Activated CD4-positive, alpha-beta T cell treated with anti-CD3 and anti-CD28 coated beads, Interleukin-2, amount 10 ng/mL, durations not matched to agents 7 days and 5 days (primary cell): Measurements from ENCODE around the gene ZNF644. TPM values are rescaled to one million over a fixed set of nuclear protein-coding genes. Genes with fewer than 3 reads are reported as not detected.
"Not testable (repeated sequence)": the region's sequence is repeated elsewhere in the genome, so short reads cannot be mapped to it uniquely, and the experiment has no call there.

Experiments used
- CTCF ChIA-PET: fragments of 350-600 bp; sonication (Branson Sonifier 250); formaldehyde crosslinking; loops from one replicate; lab custom pipeline; 2021; ENCODE audit warnings: antibody characterized with exemption; lab: Charles Lee
- POLR2A ChIA-PET: fragments of 350-600 bp; sonication (Branson Sonifier 250); formaldehyde crosslinking; loops from one replicate; lab custom pipeline; 2021; ENCODE audit warnings: antibody characterized with exemption; lab: Charles Lee
- DNase-seq: peaks from one replicate; pipeline ENCODE4 v3.0.0-alpha.2; 2020
- H3K27ac Mint-ChIP-seq: one replicate; pipeline ENCODE4 v1.8.0; 2021; ENCODE audit warnings: mild to moderate bottlenecking, moderate library complexity, mixed read lengths
- H3K27me3 Mint-ChIP-seq: one replicate; pipeline ENCODE4 v1.8.0; 2021; ENCODE audit warnings: mixed read lengths
- H3K36me3 Mint-ChIP-seq: one replicate; pipeline ENCODE4 v1.8.0; 2021; ENCODE audit warnings: low read depth, mixed read lengths
- H3K4me1 Mint-ChIP-seq: one replicate; pipeline ENCODE4 v1.8.0; 2021; ENCODE audit warnings: mixed read lengths
- H3K4me3 Mint-ChIP-seq: one replicate; pipeline ENCODE4 v1.8.0; 2021; ENCODE audit warnings: mild to moderate bottlenecking, moderate library complexity, mixed read lengths
- H3K9me3 Mint-ChIP-seq: one replicate; pipeline ENCODE4 v1.8.0; 2021; ENCODE audit warnings: mixed read lengths
- total RNA-seq, 2 experiments: library from RNA; stranded (reverse); gene quantifications; one replicate each; pipeline ENCODE4 v1.2.3, GENCODE V29; 2021

The ZNF644 gene
- total RNA-seq, 2 experiments from 2014 or later, result 51.6 to 53.9 TPM

DNA sequence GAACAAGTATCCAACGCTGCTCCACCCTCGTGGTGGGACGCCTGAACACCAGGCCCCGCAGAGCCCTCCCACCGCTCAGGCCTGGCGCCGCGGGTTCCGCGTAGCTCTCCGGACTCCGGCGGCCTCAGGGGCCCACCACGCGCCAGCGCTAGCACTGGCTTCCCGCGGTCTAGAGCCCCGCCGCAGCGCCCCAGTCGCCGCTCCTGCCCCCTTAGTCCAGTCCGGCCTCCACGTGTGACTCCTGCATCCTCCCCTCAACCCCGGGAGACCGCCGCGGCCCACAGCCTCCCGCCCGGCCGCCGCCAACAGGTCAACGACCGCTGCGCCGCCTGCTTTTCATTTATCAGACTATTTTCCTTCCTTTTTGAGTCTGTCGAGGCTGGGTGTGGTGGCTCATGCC is 128.2 kb downstream of the ZNF644 start:
- CTCF ChIA-PET, result not testable (repeated sequence)

DNA sequence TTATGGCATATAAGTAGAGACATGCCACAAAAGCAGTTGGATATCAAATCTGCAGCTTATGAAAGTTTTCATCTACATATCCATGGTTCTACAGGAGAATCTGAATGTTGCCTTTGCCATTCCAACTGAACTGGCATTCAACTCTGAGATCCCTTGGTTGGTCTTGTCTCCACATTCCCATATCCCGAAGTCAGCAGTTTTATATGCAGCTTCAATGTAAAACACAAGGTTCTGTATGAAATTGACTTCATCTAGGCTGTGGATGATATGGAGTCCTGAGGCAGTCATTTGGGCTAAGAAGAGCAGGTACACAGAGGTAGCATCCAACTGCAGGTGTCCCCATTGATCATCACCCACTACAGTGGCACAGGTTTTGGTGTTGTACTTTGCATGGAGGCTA is 129.0 kb downstream of the ZNF644 start:
- CTCF ChIA-PET, H3K4me1 Mint-ChIP-seq, DNase-seq, H3K27ac Mint-ChIP-seq, H3K4me3 Mint-ChIP-seq, H3K27me3 Mint-ChIP-seq, POLR2A ChIA-PET: not testable (repeated sequence)
- Mint-ChIP-seq H3K36me3 (peaks cover 10% of the 10 kb centered on the region), H3K9me3 (peaks cover 13% of the 10 kb centered on the region)

More for the DNA sequence above, 128.2 kb downstream of the ZNF644 start:
- H3K4me3 Mint-ChIP-seq, POLR2A ChIA-PET, H3K4me1 Mint-ChIP-seq, H3K27ac Mint-ChIP-seq, DNase-seq, H3K27me3 Mint-ChIP-seq: not testable (repeated sequence)
- Mint-ChIP-seq H3K9me3 (peaks cover 13% of the 10 kb centered on the region), H3K36me3 (peaks cover 14% of the 10 kb centered on the region)

DNA sequence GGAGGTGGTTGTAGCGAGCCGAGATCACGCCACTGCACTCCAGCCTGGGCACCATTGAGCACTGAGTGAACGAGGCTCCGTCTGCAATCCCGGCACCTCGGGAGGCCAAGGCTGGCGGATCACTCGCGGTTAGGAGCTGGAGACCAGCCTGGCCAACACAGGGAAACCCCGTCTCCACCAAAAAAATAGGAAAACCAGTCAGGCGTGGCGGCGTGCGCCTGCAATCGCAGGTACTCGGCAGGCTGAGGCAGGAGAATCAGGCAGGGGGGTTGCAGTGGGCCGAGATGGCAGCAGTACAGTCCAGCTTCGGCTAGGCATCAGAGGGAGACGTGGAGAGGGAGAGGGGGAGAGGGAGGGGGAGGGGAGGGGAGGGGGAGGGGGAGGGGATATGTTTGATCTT is 129.6 kb downstream of the ZNF644 start:
- peaks cover 13% of the 10 kb centered on the region for H3K9me3 Mint-ChIP-seq
- H3K4me1 Mint-ChIP-seq, DNase-seq, CTCF ChIA-PET, H3K27ac Mint-ChIP-seq, POLR2A ChIA-PET, H3K27me3 Mint-ChIP-seq, H3K36me3 Mint-ChIP-seq, H3K4me3 Mint-ChIP-seq: not testable (repeated sequence)

DNA sequence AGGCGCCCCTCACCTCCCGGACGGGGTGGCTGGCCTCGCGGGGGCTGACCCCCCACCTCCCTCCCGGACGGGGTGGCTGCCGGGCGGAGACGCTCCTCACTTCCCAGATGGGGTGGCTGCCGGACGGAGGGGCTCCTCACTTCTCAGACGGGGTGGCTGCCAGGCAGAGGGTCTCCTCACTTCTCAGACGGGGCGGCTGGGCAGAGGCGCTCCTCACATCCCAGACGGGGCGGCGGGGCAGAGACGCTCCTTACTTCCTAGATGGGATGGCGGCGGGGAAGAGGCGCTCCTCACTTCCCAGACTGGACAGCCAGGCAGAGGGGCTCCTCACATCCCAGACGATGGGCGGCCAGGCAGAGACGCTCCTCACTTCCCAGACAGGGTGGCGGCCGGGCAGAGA is 130.1 kb downstream of the ZNF644 start:
- H3K4me3 Mint-ChIP-seq, CTCF ChIA-PET, H3K27me3 Mint-ChIP-seq, H3K27ac Mint-ChIP-seq, POLR2A ChIA-PET, H3K9me3 Mint-ChIP-seq, DNase-seq, H3K4me1 Mint-ChIP-seq, H3K36me3 Mint-ChIP-seq: not testable (repeated sequence)

DNA sequence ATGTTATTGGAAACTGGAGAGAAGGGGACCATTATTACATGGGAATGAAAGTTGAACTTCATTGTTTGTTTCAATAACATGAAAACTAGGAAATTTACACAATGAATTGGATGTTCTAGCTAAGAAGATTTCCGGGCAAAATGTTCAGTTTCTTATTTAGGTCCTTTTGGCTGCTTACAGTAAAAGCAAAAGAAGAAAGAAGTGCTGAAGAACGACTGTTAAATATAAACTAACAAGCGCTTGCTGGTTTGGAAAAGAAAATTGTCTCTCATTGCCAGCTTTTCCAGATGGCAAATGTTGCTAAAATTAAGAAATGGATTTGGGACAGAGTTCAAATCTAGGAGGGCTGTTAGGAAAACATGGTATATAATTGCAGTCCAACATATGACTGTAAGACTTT is 139.6 kb downstream of the ZNF644 start:
- Mint-ChIP-seq H3K4me3 (no peak overlapping the region), H3K27me3 (peaks cover 5% of the 10 kb centered on the region), H3K9me3 (peaks cover 24% of the 10 kb centered on the region), H3K4me1 (no peaks in the 10 kb centered on the region), H3K36me3 (peaks cover 2% of the 10 kb centered on the region), H3K27ac (no peak overlapping the region)
- POLR2A ChIA-PET, result no interaction called here
- CTCF ChIA-PET, result interaction anchor here (0.6 kb wide), 1 partner anchor 26 kb away, joined by 4 read pairs; no protein-coding TSS in a partner anchor
- DNase-seq, result no peak

DNA sequence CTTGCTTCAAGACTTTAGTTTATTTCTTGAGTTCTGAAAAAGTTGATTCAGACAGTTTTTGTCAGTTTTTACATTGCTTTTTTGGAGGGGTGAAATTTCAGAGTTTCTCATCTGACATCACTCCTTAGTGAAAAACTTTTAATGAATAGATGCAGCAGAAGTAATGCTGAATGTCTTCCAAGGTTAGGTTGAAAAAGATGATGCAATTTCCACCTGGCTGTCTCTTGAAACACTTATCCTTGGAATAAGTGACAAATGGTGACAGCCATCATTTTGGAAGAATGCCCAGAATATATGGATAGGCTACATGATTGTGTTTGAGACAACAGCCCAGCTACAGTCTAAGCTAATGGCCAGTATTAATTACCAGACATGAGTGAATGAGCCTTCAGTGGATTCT is 140.8 kb downstream of the ZNF644 start:
- ChIA-PET POLR2A (no interaction called here), CTCF (interaction anchor here (0.6 kb wide), 1 partner anchor 1784 kb away, joined by 4 read pairs; no protein-coding TSS in a partner anchor)
- no peak for DNase-seq
- Mint-ChIP-seq H3K27ac (no peak overlapping the region), H3K36me3 (peaks cover 2% of the 10 kb centered on the region), H3K4me3 (no peak overlapping the region), H3K27me3 (peaks cover 5% of the 10 kb centered on the region), H3K4me1 (no peaks in the 10 kb centered on the region), H3K9me3 (peaks cover 25% of the 10 kb centered on the region)

DNA sequence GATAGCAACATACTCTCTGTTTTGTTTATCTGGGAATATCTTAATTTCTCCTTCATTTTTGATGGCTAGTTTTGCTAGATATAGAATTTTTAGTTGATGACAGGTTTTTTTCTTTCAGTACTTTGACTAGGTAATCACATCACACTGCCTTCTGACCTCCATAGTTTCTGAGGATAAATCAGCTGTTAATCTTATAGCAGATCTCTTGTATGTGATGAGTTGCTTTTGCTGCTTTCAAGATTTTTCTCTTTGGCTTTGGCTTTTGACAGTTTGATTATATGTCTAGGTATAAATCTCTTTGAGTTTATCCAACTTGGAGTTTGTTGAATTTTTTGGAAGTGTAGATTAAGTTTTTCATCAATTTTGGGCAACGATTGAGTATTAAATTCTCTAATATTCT is 142.6 kb downstream of the ZNF644 start:
- Mint-ChIP-seq H3K27me3 (peaks cover 5% of the 10 kb centered on the region), H3K9me3 (peaks cover 25% of the 10 kb centered on the region), H3K27ac (no peak overlapping the region), H3K36me3 (peaks cover 2% of the 10 kb centered on the region), H3K4me3 (no peak overlapping the region), H3K4me1 (no peaks in the 10 kb centered on the region)
- ChIA-PET POLR2A (no interaction called here), CTCF (no interaction called here)
- no peak for DNase-seq

DNA sequence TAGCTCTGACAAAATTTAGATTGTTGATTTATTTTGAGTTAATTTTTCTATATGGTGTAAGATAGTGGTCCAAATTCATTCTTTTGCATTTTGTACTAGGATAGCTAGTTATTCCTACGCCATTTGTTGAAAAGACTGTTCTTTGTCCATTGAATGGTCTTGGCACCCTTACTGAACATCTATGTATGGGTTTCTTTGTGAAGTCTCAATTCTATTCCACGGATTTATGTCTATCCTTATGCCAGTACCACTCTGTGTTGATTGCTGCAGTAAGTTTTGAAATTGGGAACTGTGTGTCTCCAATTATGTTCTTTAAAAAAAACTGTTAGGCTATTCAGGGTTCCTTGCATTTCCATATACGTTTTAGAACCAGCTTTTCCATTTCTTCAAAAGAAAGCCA is 145.7 kb downstream of the ZNF644 start:
- Mint-ChIP-seq H3K4me3 (no peak overlapping the region), H3K27me3 (peaks cover 3% of the 10 kb centered on the region), H3K9me3 (peaks cover 20% of the 10 kb centered on the region), H3K4me1 (no peaks in the 10 kb centered on the region), H3K27ac (no peak overlapping the region), H3K36me3 (peaks cover 2% of the 10 kb centered on the region)
- DNase-seq, result no peak
- ChIA-PET CTCF (no interaction called here), POLR2A (no interaction called here)
